T follicular helper cell (primary cell): ENCODE data around the gene ALOX15.
"Not testable (repeated sequence)": the region's sequence is repeated elsewhere in the genome, so short reads cannot be mapped to it uniquely, and the experiment has no call there.

ENCODE experiments used
- DNase-seq: peaks from one replicate; pipeline ENCODE4 v3.0.0-alpha.2; 2020; ENCODE audit warnings: low read depth
- total RNA-seq, 2 experiments: gene quantifications; one replicate each; lab custom pipeline; 2026; lab: John Stamatoyannopoulos, UW

ALOX15 gene
- total RNA-seq = 0 reads per million in 2 experiments

- no peak for DNase-seq
Measured at GRCh38 chr17:4641297-4642195, at the start of gene ALOX15. Gene ALOX15, minus strand, starts transcription at chr17:4641678. Its CDS starts 27 bp downstream, at chr17:4641651.

- no peak for DNase-seq
Measured at GRCh38 chr17:4690745-4691144, 49.3 kb upstream of the ALOX15 start.

- DNase-seq = not testable (repeated sequence)
Measured at GRCh38 chr17:4689872-4690271, 48.4 kb upstream of the ALOX15 start.

- not testable (repeated sequence) for DNase-seq
Measured at GRCh38 chr17:4683739-4684138, 42.3 kb upstream of the ALOX15 start.

DNA sequence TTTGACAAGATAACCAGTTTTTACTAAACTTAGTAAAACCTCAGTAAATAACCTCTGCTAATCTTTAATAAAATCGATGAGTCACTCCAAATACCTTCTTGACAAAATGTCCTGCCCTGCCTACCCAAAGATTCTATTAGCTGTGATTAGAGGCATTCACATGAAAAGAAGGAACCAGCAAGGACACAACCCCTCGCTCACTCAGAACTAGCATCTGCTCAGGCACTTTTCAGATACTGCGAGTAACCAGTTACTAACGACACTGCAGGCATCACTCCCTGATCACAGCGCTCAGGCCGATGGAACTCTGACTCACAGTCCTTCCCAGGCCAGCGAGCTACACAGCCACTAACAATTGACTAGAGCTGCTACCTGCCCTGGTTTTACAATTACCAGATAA is 38.2 kb upstream of the ALOX15 start:
- DNase-seq = no peak

GRCh38 chr17:4678448-4679026 is 37.1 kb upstream of the ALOX15 start:
- DNase-seq = no peak

DNA sequence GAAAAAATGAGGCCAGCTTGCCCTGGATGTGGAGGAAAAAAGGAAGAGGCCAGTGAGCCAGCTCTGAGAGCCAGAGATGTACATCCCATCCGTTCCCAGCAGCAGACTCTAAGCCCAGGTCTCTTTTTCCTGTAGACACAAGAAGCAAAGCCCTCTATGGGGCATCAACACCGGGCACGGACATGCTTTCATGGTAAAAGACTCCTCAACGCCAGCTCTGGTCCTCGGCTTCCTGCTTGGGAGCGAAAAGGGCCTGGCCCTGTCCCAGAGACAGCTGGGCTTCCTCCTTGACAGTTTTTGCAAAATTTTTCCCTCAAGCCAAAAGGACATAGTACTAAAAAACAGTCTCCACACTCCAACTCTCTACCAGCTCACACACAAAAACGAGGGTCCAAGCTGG is 35.3 kb upstream of the ALOX15 start:
- no peak for DNase-seq

DNA sequence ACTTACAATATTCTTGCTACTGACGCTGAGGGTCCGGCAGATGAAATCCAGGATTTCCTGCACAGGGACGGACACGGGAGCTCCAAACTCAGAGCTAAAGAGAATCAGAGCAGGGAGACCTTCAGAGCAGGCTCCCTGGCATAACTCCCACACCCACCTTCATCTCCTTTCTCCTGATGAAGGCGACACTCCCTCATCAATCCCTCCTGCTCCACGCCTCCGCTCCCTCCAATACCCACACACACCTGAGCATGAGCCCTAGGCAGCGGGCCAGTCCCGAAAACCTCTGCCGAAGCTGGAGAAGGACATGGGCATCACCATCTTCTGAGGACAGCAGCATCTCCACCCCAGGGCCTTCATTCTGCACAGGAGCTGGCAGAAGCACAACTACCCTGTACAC is 34.3 kb upstream of the ALOX15 start:
- DNase-seq = no peak

GRCh38 chr17:4674685-4674998 is 33.2 kb upstream of the ALOX15 start:
- DNase-seq = no peak

- DNase-seq = no peak
Measured at GRCh38 chr17:4673986-4674684, 32.7 kb upstream of the ALOX15 start.

DNA sequence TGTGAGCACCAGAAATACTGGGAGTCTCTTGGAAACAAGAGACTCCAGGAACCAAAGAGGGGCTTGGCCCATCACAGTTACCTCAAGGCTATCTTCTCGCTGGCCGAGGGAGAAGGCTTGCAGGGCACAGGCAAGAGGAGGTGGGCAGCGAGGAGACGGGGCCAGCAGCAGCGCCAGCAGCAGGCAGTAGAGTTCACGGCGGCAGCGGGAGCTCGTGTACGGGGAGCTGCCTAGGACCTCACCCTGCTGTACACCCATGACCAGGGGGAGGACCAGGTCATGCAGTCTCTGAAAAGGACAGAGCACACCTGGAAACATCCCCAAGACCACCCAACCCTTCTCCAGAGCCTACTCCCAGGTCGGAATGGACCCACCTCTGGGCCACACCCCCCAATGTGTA is 31.7 kb upstream of the ALOX15 start:
- DNase-seq = no peak

DNA sequence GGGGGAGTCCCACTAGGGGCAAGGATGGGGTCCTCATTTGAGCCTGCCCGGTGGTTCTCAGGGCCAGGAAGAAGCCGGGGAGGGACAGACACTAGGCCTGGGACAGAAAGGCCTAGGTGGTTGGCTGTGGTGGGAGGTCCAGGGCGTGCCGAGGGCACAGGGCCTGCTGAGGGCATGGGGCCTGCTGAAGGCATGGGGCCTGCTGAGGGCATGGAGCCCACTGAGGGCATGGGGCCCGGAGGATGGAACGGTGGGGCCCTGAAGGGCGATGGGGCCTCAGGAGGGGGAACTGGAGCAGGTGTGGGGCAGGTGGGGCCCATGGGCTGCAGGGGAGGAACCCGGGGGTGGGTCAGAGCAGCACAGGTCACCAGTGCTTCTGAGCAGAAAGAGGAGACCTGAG is 31.3 kb upstream of the ALOX15 start:
- DNase-seq = no peak

DNA sequence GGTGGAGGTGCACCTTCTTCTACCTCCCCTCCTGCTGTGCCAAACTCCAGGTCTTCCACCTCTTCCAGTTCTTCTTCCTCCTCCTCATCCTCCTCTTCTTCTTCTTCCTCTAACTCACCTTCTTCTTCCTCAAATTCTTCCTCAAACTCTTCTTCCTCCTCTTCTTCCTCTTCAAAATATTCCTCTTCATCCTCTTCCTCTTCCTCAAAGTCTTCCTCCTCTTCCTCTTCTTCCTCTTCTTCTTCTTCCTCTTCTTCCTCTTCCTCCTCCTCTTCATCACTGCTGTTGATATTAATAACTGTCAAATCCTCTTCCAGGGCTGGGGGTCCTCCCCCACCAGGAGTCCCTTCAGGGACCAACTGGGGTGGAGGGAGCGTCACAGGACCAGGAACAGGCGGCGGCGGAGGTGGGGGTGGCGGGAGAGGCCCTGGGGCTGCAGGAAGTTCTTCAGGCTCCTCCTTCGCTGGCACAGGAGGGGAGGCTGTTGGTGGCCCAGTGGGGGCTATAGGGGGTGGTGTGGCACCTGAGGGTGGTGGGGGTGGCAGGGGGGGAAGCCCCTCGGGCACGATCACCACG is 30.7 kb upstream of the ALOX15 start:
- DNase-seq = no peak

GRCh38 chr17:4667166-4667565 is 25.7 kb upstream of the ALOX15 start:
- no peak for DNase-seq

DNA sequence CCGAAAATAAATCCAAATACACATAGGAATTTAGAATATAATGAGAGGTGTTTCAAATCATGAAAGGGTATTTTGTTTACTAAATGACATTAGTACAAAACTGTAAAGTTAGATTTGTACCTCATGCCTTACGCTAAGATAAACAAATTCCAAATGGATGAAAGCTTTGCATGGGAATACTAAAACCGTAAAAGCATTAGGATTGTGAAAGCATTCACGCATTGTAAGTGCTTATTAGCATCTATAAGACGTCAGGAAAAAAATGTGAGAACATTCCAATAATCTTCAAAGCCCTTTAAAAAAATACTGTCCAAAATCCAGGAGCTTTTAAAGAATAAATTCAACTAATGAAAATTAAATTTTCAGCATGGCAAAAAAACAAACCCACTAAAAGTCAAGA is 24.8 kb upstream of the ALOX15 start:
- DNase-seq = no peak

DNA sequence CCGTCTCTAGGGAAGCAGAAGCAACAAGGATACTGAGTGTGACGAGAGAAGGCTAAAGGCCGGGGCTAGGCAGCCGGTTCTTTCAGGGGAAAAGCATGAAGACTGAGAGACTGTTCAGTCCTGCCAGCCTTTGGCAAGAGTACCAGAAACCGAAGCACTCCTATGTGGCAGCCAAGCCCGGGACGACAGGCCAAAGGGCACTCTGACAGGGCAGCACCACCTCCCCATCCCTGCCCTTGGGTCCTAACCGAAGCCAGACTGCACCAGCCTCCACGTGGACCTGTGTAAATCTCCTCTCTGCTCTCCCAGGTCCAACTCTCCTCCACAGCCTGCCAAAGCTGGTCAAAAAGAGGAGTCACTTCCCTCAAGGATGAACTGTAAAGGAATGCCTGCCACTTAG is 23.5 kb upstream of the ALOX15 start:
- DNase-seq = no peak

- no peak for DNase-seq
Measured at GRCh38 chr17:4664230-4664629, 22.8 kb upstream of the ALOX15 start.

DNA sequence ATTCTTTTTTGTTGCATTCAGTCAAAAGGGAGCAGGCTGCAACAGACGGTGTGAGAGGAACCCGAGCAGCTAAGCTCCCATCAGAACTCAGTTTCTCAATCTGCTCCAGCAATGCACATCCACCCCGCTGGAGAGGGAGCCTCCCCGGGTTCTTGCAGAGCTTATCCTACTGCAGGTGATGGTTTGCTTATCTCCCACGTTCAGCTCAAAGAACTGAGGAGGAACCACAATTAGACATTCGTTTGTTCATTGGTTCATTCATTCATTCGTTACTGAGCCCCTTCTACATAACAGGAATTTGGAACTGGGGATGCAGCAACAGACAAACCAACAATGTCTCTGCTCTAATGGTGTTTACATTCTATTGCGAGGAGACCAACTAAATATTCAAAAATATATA is 22.2 kb upstream of the ALOX15 start:
- DNase-seq = no peak

DNA sequence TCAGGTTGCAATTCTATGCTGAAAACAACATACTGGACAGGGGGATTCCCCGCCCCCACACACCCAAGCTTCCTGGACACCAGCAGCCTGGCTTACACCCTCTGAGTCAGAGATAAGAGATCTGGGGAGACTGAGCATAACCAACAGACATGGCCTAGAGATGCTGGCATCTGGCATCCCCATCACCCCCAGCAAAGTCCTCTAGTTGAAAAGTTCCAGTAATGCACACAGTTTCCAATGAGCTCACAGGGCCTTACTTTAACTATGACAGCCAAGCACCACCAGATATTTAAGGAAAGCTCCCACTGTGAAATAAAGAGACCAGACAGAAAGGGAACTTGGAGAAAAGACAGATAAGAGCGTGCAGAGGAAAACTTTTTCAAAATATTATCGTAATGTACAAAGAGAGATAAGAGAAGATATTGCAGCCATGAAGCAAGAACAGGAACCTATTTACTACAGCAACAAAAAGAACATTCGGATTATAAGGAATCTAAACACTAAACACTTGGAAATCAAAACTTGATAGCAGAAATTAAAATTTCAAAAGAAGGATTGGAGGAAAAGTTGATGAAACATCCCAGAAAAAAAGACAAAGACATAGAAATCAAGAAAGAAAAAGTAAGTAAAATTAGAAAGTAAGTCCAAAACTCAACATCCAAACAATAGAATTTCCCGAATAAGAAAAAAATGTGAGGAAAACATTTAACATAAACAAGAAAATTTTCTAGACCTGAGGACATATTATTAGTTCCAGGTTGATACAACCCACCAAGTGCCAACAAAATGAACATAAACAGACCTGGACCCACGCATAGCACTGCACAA is 17.2 kb upstream of the ALOX15 start:
- no peak for DNase-seq

DNA sequence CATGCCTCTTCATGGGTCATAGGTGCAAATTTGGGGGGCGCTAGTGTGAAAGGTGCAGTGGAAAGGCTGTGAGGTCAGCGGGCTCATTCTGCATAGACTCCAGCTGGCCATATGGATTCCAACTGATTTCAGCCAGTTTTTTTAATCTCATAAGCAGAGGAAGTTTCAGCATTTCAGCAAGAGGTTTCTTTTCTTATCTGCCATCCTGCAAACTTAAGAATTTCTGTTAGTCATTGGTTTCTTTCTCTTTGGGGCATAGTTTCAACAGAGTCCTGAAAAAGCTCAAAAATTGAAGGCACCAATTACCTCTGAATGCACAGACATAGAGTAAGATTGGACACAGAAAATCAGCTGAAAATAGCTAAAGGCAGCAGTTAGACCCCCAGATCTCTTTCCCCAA is 16.2 kb upstream of the ALOX15 start:
- DNase-seq = no peak

GRCh38 chr17:4655933-4656332 is 14.5 kb upstream of the ALOX15 start:
- not testable (repeated sequence) for DNase-seq

- DNase-seq = no peak
Measured at GRCh38 chr17:4652997-4653396, 11.5 kb upstream of the ALOX15 start.
